GM21515 (cell line): ENCODE data around the gene INSIG1.

Source experiments
- ATAC-seq: cut with Tn5 transposase; IDR thresholded peaks from one replicate; pipeline ENCODE4 v1.9.1; 2021; ENCODE audit not compliant: unreplicated experiment

Gene INSIG1

GRCh38 chr7:155324918-155325235, 27.2 kb downstream of the INSIG1 start:
- no peak for ATAC-seq

DNA sequence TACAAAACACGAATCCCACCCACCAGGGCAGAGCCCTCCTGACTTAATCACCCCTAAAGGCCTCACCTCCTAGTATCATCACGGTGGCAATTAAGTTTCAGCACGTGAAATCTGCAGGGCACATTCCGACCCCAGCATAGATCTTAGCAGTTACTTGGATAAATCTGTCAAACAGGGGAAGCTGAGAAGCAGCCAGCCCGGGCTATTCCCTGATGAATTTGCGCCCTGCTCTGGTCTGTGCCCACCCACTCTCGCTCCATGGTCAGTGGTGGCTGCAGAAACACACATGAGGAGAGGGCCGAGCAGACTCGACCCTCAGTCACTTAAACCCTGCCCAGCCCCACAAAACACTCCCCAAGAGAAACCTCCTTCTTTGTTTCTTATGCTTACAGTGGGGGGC, 28.7 kb downstream of the INSIG1 start:
- no peak for ATAC-seq

- ATAC-seq: no peak
Measured at GRCh38 chr7:155327590-155328320, 30.1 kb downstream of the INSIG1 start.

GRCh38 chr7:155329225-155329624, 31.5 kb downstream of the INSIG1 start:
- ATAC-seq: no peak

GRCh38 chr7:155331396-155331795, 33.7 kb downstream of the INSIG1 start:
- ATAC-seq: no peak

GRCh38 chr7:155333346-155334234, 35.9 kb downstream of the INSIG1 start:
- ATAC-seq: no peak

DNA sequence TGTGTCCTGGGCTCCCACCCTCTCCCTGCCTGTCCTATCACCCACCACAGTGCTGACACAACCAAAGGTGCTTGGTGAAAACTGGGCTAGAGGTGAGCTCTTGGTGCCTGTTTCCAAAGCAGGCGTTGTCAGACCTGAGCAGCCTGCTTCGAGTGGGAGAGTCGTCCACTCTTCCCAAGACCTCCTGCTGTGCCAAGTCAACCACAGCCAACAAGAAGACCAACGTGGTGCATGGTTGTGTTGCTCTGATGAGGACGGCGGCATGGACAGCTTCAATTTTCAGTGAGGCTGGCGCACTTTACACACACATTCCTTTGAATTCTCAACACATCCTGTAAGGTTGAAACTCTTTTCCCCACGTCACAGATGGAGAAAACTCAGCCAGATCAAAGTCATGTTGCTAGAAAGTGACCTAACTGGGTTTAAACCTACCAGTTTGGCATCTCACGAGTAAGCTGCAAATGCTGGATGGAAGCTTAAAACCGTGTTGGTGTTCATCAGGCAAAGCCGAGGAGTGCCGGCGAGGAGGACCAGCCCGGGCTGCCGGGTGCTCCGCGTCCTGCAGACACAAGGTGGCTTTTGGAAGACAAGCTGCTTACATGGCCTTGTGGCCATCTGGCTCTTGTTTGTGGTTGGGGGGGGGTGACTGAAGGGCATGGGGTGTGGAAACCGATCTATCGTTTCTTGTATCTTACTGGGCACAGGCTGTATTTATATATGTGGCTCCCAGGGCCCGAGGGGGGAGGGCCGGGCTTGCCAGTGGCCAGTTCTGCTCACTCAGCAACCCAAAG, 39.3 kb downstream of the INSIG1 start:
- ATAC-seq: no peak

GRCh38 chr7:155337946-155338631, 40.4 kb downstream of the INSIG1 start:
- no peak for ATAC-seq

GRCh38 chr7:155338632-155339320, 41.1 kb downstream of the INSIG1 start:
- ATAC-seq: no peak

- no peak for ATAC-seq
Measured at GRCh38 chr7:155339474-155339873, 41.8 kb downstream of the INSIG1 start.

- ATAC-seq: no peak
Measured at GRCh38 chr7:155340071-155340531, 42.4 kb downstream of the INSIG1 start.

GRCh38 chr7:155340721-155341120, 43.0 kb downstream of the INSIG1 start:
- ATAC-seq: no peak

GRCh38 chr7:155341463-155341983, 43.8 kb downstream of the INSIG1 start:
- ATAC-seq: no peak

DNA sequence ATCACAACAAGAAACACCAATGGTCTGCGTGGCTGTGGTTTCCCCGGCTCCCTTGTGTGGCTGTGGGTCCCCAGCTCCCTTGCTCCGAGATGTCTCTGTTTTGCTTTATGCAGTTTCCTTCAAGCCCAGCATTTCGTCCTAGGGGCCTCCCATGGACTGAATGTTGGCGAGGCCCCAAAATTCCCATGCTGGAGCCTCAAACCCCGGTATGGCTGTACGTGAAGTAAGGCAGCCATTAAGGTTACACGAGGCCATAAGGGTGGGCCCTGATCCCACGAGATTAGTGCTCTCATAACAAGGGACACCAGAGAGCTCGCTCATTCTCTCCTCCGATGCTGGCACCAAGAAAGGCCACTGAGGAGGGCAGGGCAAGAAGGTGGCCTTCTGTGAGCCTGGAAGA, 44.6 kb downstream of the INSIG1 start:
- no peak for ATAC-seq

- ATAC-seq: no peak
Measured at GRCh38 chr7:155343150-155343549, 45.5 kb downstream of the INSIG1 start.

DNA sequence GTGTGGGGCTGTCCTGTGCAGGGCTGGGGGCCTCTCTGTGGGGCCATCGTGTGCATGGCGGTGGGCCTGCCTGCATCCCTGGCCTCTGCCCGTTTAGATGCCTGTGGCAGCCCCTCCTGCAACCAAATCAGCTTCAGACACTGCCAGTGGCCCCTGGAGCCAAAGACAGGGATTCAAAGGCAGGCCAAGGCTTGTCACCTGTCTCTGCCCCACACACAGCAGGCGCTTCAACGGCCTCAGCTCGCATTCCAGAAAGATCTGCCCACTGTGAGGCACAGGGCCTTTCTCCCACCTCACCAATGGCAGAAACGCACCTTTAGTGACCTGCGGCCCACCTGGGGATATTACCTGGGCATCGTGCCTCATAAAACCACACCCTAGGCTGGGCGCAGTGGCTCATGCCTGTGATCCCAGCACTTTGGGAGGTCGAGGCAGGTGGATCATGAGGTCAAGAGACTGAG, 46.0 kb downstream of the INSIG1 start:
- no peak for ATAC-seq

DNA sequence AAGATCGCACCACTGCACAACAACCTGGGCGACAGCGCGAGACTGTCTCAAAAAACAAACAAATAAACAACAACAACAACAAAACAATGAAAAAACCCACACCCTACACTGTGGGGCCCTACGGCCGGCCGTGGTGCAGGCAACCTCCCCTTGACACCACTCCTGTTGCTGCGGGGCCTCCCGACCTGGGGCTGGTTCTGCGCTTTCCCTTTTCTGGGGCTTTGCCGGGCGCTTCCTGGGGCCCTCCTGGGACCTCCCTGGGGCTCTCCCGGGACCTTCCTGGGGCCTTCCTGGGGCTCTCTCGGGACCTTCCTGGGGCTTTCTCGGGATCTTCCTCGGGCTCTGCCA, 46.6 kb downstream of the INSIG1 start:
- ATAC-seq: peak; percentile 38

DNA sequence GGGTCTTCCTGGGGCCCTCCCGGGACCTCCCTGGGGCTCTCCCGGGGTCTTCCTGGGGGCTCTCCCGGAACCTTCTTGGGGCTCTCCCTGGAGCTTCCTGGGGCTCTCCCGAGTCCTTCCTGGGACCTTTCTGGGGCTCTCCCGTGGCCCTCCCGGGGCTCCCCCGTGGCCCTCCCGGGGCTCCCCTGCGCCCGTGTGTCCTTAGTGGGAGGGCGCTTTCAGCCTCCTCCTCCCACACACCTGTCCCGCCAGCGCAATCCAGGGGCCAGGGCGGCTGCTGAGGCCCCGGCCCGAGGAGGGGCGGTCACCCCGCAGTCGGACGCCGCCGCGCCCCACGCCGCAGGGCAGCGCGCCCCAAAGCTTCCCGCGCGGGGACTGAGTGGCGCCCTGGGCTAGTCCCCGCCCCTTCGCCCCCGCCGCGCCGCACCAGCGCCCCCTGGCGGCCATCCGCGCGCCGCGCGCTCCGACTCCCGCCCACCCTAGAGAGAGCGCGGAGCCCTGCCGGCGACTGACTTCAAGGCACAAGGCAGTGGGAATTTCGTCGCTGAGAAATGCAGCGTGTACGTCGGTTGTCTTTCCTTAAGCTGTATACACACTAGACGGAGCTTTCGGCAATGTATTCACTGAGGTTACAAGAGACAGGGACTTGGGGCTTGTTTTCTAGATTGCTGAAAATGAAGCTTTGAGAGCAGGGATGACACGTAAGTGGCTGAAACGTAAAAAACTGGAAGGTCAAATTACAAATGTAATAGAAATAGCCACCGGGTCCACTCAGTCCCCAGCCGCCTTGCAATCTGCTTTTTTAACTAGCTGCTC, 47.1 kb downstream of the INSIG1 start:
- ATAC-seq: peak; percentile 92

- ATAC-seq: no peak
Measured at GRCh38 chr7:155345490-155345889, 47.8 kb downstream of the INSIG1 start.
